Measurements from ENCODE around the gene GLDC. TPM values are rescaled to one million over a fixed set of nuclear protein-coding genes. Genes with fewer than 3 reads are reported as not detected.

GLDC gene
- total and polyA plus RNA-seq, 2 donors (not counting 1 experiment from before 2014, with no cell fraction given): 0.71 to 0.86 TPM

DNA sequence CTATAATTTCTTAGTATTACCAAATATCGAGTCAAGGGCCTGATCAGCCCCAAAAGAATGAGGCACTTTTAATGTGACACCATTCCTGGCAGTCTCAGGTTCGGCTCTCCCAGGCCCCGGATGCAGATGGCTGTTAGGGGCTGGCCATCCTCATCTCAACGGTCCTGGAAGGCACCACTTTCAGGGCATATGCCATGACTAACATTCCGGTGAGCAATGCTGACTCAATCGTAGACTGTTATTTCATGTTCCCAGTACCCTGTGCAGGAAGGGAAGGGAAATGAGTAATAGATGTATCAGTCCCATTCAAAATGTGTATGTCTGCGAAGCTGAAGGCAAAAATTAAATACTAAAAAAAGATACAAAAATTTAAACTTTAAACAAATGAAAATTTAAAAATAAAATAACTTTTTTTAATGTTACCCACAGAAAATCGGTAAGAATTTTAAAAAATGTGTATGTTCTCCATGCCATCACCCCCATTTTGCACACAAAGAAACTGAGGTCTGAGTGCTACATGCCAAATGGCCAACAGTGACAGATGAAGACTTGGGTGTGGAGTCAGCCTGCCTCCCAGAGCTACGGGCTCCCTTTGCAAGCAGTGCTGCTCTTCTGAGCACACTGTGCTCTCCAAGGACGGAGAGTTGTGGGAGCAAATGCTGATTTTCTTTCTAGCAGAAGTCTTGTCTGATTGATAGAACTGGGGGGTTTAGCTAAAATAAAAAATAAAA lies 79.0 kb downstream of the GLDC start:
- Histone ChIP-seq H3K4me3 (ENCODE audit: control extremely low read depth in 1 of 5, extremely low read depth in 1 of 5, insufficient read depth in 1 of 5, low read depth in 2 of 5, low read length in 4 of 5) (no peak overlapping the region), H3K4me2 (replicated peaks; ENCODE audit: low read depth, low read length, poor library complexity, severe bottlenecking) (no peak overlapping the region), H3K9ac (ENCODE audit: low read length) (no peak overlapping the region), H3K4me1 (ENCODE audit: control insufficient read depth in 2 of 2, insufficient read depth in 2 of 2, low read length in 2 of 2) (no peaks in the 10 kb centered on the region), H2AFZ (ENCODE audit: insufficient read depth, low read depth, low read length, poor library complexity, severe bottlenecking) (no peak overlapping the region), H3K79me2 (ENCODE audit: control insufficient read depth, insufficient read depth, low read length) (no peaks in the 10 kb centered on the region), H3K27ac (ENCODE audit: low read length in 2 of 2) (no peak overlapping the region), H3K36me3 (replicated peaks in 1 of 2; ENCODE audit: control extremely low read depth in 1 of 2, control insufficient read depth in 1 of 2, extremely low read depth in 1 of 2, insufficient read depth in 2 of 2, low read length in 1 of 2) (no peaks in the 10 kb centered on the region), H4K20me1 (ENCODE audit: control insufficient read depth, insufficient read depth, low read length, poor library complexity, severe bottlenecking) (no peaks in the 10 kb centered on the region), H3K27me3 (replicated peaks in 1 of 4; ENCODE audit: control extremely low read depth in 1 of 4, control insufficient read depth in 3 of 4, insufficient read depth in 4 of 4, low read length in 3 of 4) (no peaks in the 10 kb centered on the region), H3K9me3 (ENCODE audit: control extremely low read depth in 1 of 3, control insufficient read depth in 2 of 3, insufficient read depth in 1 of 3, low read length in 2 of 3) (no peaks in the 10 kb centered on the region)
- CTCF ChIA-PET: interaction anchor here (1.2 to 10.3 kb wide), 8 partner anchors 9 to 218 kb away, joined by 3 to 164 read pairs (median 4); no protein-coding TSS in a partner anchor
- intact Hi-C loops (cut with micrococcal nuclease): no loop called here
- H3K4me1 Mint-ChIP-seq: no peaks in the 10 kb centered on the region
- no peak for DNase-seq
- ATAC-seq (ENCODE audit: low read depth): no peak
- POLR2A ChIA-PET: no interaction called here
- peaks cover 4% of the 10 kb centered on the region for H3K27me3 Mint-ChIP-seq
- H3K27ac Mint-ChIP-seq: no peak overlapping the region
- TF ChIP-seq, protein P1, sequence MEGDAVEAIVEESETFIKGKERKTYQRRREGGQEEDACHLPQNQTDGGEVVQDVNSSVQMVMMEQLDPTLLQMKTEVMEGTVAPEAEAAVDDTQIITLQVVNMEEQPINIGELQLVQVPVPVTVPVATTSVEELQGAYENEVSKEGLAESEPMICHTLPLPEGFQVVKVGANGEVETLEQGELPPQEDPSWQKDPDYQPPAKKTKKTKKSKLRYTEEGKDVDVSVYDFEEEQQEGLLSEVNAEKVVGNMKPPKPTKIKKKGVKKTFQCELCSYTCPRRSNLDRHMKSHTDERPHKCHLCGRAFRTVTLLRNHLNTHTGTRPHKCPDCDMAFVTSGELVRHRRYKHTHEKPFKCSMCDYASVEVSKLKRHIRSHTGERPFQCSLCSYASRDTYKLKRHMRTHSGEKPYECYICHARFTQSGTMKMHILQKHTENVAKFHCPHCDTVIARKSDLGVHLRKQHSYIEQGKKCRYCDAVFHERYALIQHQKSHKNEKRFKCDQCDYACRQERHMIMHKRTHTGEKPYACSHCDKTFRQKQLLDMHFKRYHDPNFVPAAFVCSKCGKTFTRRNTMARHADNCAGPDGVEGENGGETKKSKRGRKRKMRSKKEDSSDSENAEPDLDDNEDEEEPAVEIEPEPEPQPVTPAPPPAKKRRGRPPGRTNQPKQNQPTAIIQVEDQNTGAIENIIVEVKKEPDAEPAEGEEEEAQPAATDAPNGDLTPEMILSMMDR (IDR thresholded peaks at IDR 0.05): no peak
- TF ChIP-seq EZH2 (IDR thresholded peaks at IDR 0.05; ENCODE audit: borderline replicate concordance, insufficient read depth, low read depth, low read length, poor library complexity, severe bottlenecking): no peak
- 83% methylated on average over 5 of the region's 10 CpGs for WGBS (ENCODE audit: insufficient coverage)
- no peak overlapping the region for H3K4me3 Mint-ChIP-seq
- H3K9me3 Mint-ChIP-seq (ENCODE audit: insufficient read depth): no peaks in the 10 kb centered on the region

DNA sequence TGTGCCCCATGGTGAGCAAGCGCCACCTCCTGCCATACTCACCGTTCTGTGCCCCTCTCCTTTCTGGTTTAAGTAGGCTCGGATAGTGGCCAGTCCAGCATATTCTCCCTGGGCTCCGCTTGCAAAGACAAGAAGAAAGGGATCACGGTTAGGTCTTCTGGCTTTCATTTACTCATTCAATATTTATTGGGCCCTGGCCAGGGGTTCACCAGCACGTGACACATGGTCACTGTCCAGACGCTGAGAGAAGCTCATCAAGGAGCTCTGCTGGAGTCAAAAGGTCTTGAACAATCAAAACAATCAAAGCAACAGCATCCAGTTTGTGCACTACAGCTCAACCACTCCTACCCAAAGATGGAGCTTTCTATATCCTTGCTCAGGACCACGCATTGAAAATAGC lies 80.2 kb downstream of the GLDC start:
- Mint-ChIP-seq H3K27me3 (no peaks in the 10 kb centered on the region), H3K9me3 (ENCODE audit: insufficient read depth) (no peaks in the 10 kb centered on the region), H3K4me3 (no peak overlapping the region), H3K4me1 (no peaks in the 10 kb centered on the region), H3K27ac (no peak overlapping the region)
- intact Hi-C loops (cut with micrococcal nuclease): no loop called here
- Histone ChIP-seq H3K9me3 (ENCODE audit: control extremely low read depth in 1 of 3, control insufficient read depth in 2 of 3, insufficient read depth in 1 of 3, low read length in 2 of 3) (no peaks in the 10 kb centered on the region), H3K4me1 (ENCODE audit: control insufficient read depth in 2 of 2, insufficient read depth in 2 of 2, low read length in 2 of 2) (no peaks in the 10 kb centered on the region), H3K27me3 (replicated peaks in 1 of 4; ENCODE audit: control extremely low read depth in 1 of 4, control insufficient read depth in 3 of 4, insufficient read depth in 4 of 4, low read length in 3 of 4) (no peaks in the 10 kb centered on the region), H3K27ac (ENCODE audit: low read length in 2 of 2) (no peak overlapping the region), H3K4me3 (ENCODE audit: control extremely low read depth in 1 of 5, extremely low read depth in 1 of 5, insufficient read depth in 1 of 5, low read depth in 2 of 5, low read length in 4 of 5) (no peak overlapping the region), H3K9ac (ENCODE audit: low read length) (no peak overlapping the region), H3K79me2 (ENCODE audit: control insufficient read depth, insufficient read depth, low read length) (no peaks in the 10 kb centered on the region), H3K36me3 (replicated peaks in 1 of 2; ENCODE audit: control extremely low read depth in 1 of 2, control insufficient read depth in 1 of 2, extremely low read depth in 1 of 2, insufficient read depth in 2 of 2, low read length in 1 of 2) (no peaks in the 10 kb centered on the region), H2AFZ (ENCODE audit: insufficient read depth, low read depth, low read length, poor library complexity, severe bottlenecking) (no peak overlapping the region), H3K4me2 (replicated peaks; ENCODE audit: low read depth, low read length, poor library complexity, severe bottlenecking) (no peak overlapping the region), H4K20me1 (ENCODE audit: control insufficient read depth, insufficient read depth, low read length, poor library complexity, severe bottlenecking) (no peaks in the 10 kb centered on the region)
- POLR2A ChIA-PET: no interaction called here
- CTCF ChIA-PET: interaction anchor here (1.0 to 10.3 kb wide), 3 partner anchors 209 to 219 kb away, joined by 3 to 164 read pairs (median 3); no protein-coding TSS in a partner anchor
- WGBS (ENCODE audit: insufficient coverage): 96% methylated on average over 7 of the region's 8 CpGs
- ATAC-seq (ENCODE audit: low read depth): no peak
- TF ChIP-seq EZH2 (IDR thresholded peaks at IDR 0.05; ENCODE audit: borderline replicate concordance, insufficient read depth, low read depth, low read length, poor library complexity, severe bottlenecking): no peak
- TF ChIP-seq, protein P1 (IDR thresholded peaks at IDR 0.05): no peak
- DNase-seq: no peak

All from B cell (primary cell).